Measurements from ENCODE around the gene NFKBIB. TPM values are rescaled to one million over a fixed set of nuclear protein-coding genes. Genes with fewer than 3 reads are reported as not detected.

Gene NFKBIB
- total and polyA plus RNA-seq, 2 of the 8 experiments (the other 6 are each of a cell fraction or from before 2014, with no cell fraction given): 37.3 to 44.1 TPM

DNA sequence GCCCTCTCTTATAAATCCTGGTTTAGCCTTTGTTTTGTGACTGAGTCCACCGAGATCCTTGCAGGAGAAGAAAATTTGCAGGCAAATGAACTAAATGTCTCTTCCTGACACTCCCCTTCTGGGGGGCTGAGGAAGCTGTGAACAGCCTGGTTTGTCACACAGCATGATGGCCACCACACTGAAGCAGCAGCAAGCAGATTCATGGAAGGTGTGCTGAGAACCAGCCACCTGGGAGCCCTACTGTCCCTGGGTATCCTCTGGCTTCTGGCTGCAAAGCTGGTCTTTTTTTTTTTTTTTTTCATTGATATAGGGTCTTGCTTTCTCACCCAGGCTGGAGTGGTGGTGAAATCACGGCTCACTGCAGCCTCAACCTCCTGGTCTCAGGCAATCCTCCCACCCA lies 42.2 kb downstream of the NFKBIB start:
- POLR2A ChIA-PET (ENCODE audit: partially characterized antibody): interaction anchor here (0.8 kb wide), 1 partner anchor 10 kb away, joined by 5 read pairs; no protein-coding TSS in a partner anchor
- H3K23me2 ChIP-seq (ENCODE audit: low read depth, low read length): no peaks in the 10 kb centered on the region
- CTCF ChIA-PET (ENCODE audit: partially characterized antibody): interaction anchor here (14.5 kb wide), 1 partner anchor 9 kb away, joined by 120 read pairs; the partner anchor contains the start of genes MRPS12 and SARS2
- TF ChIP-seq NRF1 (IDR thresholded peaks at IDR 0.05; ENCODE audit: low read depth, low read length) (no peak), RFX5 (IDR thresholded peaks at IDR 0.05; ENCODE audit: borderline replicate concordance, low read depth, low read length) (no peak), CHD2 (IDR thresholded peaks at IDR 0.05; ENCODE audit: low read length) (no peak), EP300 (IDR thresholded peaks at IDR 0.05; ENCODE audit: borderline replicate concordance in 1 of 2, low read depth in 2 of 2, low read length in 2 of 2) (no peak), MAX (IDR thresholded peaks at IDR 0.05) (no peak), CBX8 (IDR thresholded peaks at IDR 0.05; ENCODE audit: borderline replicate concordance, low read depth, low read length) (no peak), SP2 (IDR thresholded peaks at IDR 0.05; ENCODE audit: low read length) (no peak), E2F6 (IDR thresholded peaks at IDR 0.05) (no peak), SIRT6 (IDR thresholded peaks at IDR 0.05; ENCODE audit: low read length) (no peak), ZNF274 (IDR thresholded peaks at IDR 0.05; ENCODE audit: borderline replicate concordance, extremely low read depth, low read length) (no peak), BRCA1 (IDR thresholded peaks at IDR 0.05; ENCODE audit: low read depth, low read length) (no peak), EZH2 (IDR thresholded peaks at IDR 0.05; ENCODE audit: low read depth, low read length, severe bottlenecking) (no peak), JUN (IDR thresholded peaks at IDR 0.05; ENCODE audit: low read depth, low read length) (no peak), RBBP5 (IDR thresholded peaks at IDR 0.05; ENCODE audit: borderline replicate concordance, low read depth, low read length) (no peak)

More for the DNA sequence above, 42.2 kb downstream of the NFKBIB start:
- H3K9ac ChIP-seq (replicated peaks in 1 of 4; ENCODE audit: extremely low read depth in 1 of 4, low read depth in 3 of 4, low read length in 3 of 4): no peak overlapping the region
- H3K18ac ChIP-seq (ENCODE audit: extremely low read depth, low read length): no peak overlapping the region
- no peak overlapping the region for H4K91ac ChIP-seq (replicated peaks; ENCODE audit: insufficient read length, low read length)
- WGBS, 2 experiments (ENCODE audit: extremely low coverage in 1 of 2, insufficient coverage in 1 of 2, insufficient read length in 1 of 2, insufficient replicate concordance in 2 of 2, low coverage in 1 of 2, low lambda C conversion rate in 2 of 2, missing lambda C conversion rate in 1 of 2): 95% methylated on average over 2 of the region's 2 CpGs; no CpG with 5 or more reads in 1 of the 2 experiments
- no peak overlapping the region for H2AK5ac ChIP-seq (ENCODE audit: low read depth, low read length)
- H2BK5ac ChIP-seq (ENCODE audit: low read depth, low read length): no peak overlapping the region
- no peak overlapping the region for H3K4me2 ChIP-seq (ENCODE audit: insufficient read depth in 1 of 2, low read depth in 2 of 2, low read length in 2 of 2)
- peaks cover 0 to 4% (median 0%) of the 10 kb centered on the region in 4 experiments; a peak in 2 of 8 replicates for H3K36me3 ChIP-seq (ENCODE audit: control insufficient read depth in 2 of 4, insufficient read depth in 4 of 4, low read length in 3 of 4)
- H2AFZ ChIP-seq (ENCODE audit: low read length): no peak overlapping the region
- H2BK20ac ChIP-seq (ENCODE audit: low read length): no peak overlapping the region
- no peak overlapping the region for H3K23ac ChIP-seq (ENCODE audit: insufficient read length)
- no peak overlapping the region for H3K4ac ChIP-seq (replicated peaks; ENCODE audit: insufficient read length, low read depth, low read length)
- no peaks in the 10 kb centered on the region for H3K79me2 ChIP-seq (ENCODE audit: control insufficient read depth in 1 of 2, insufficient read depth in 2 of 2, low read length in 2 of 2)
- no peak overlapping the region for H3K27ac ChIP-seq (ENCODE audit: low read depth, low read length)
- H2BK12ac ChIP-seq (ENCODE audit: low read depth, low read length): no peak overlapping the region
- H3K27me3 ChIP-seq (replicated peaks in 1 of 4; ENCODE audit: control insufficient read depth in 3 of 4, extremely low read depth in 1 of 4, insufficient read depth in 3 of 4, low read length in 3 of 4): no peaks in the 10 kb centered on the region
- H2BK15ac ChIP-seq (ENCODE audit: low read length): no peak overlapping the region
- H3K4me1 ChIP-seq (replicated peaks in 1 of 4; ENCODE audit: control insufficient read depth in 3 of 4, insufficient read depth in 4 of 4, low read length in 3 of 4): no peaks in the 10 kb centered on the region
- no peak overlapping the region for H2BK120ac ChIP-seq (replicated peaks; ENCODE audit: low read depth, low read length)
- H3K79me1 ChIP-seq (ENCODE audit: low read depth, low read length): no peaks in the 10 kb centered on the region
- H4K5ac ChIP-seq (ENCODE audit: insufficient read length, low read depth, low read length): no peak overlapping the region
- DNase-seq (ENCODE audit: low read depth in 1 of 2, low spot score in 2 of 2) (no peak), FAIRE-seq (no peak)
- H3K4me3 ChIP-seq (ENCODE audit: extremely low read depth in 1 of 4, insufficient read depth in 2 of 4, low read depth in 3 of 4, low read length in 4 of 4): no peak overlapping the region
- no peaks in the 10 kb centered on the region for H4K20me1 ChIP-seq (replicated peaks in 1 of 2; ENCODE audit: control insufficient read depth in 1 of 2, insufficient read depth in 2 of 2, low read length in 2 of 2)
- H3K14ac ChIP-seq (ENCODE audit: insufficient read length): no peak overlapping the region
- no peaks in the 10 kb centered on the region for H3K9me3 ChIP-seq (ENCODE audit: insufficient read depth in 2 of 2, low read depth in 1 of 2, low read length in 1 of 2)
- H3K56ac ChIP-seq (replicated peaks; ENCODE audit: insufficient read length, low read depth, low read length): no peak overlapping the region
- no peak overlapping the region for H4K8ac ChIP-seq (ENCODE audit: extremely low read depth, insufficient read depth, low read length)

Measured in H1 (cell line).